ENCODE measurements around the gene TGFB1.
"Not testable (repeated sequence)": the region's sequence is repeated elsewhere in the genome, so short reads cannot be mapped to it uniquely, and the experiment has no call there.

The TGFB1 gene

DNA sequence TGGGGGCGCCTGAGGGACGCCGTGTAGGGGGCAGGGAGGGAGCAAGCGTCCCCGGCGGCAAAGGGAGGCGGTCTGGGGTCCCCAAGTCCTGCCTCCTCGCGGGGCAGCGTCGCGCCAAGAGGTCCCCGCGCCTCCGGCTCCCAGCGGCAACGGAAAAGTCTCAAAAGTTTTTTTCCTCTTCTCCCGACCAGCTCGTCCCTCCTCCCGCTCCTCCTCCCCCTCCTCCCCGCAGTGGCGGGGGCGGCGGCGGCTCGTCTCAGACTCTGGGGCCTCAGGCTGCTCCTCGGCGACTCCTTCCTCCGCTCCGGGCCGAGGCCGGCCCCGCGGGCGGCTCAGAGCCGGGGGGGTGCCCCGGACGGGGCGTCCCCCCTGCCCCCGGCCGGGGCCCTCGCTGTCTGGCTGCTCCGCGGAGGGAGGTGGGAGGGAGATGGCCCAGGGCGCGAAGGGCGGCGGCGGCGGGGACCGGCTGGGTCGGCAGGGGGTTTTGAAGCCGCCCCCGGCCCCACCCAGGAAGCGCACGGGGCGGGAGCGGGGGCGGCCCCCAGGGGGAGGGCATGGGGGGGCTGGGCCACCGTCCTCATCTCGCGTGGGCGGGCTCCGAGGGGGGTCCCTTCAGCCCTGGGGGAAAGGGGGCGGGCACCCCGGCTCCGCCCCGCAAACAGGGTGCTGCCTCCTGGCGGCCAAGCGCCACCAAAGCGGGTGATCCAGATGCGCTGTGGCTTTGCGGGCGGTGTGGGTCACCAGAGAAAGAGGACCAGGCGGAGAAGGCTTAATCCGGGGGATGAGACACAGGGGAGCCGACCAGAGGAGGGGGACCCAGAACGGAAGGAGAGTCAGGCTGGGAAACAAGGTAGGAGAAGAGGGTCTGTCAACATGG is at the start of gene TGFB1:
TSS of gene TGFB1 (minus strand) at position 457 of the 877 bp plus-strand sequence. CDS start 878 bp downstream, outside the sequence.
- no peak for FAIRE-seq

DNA sequence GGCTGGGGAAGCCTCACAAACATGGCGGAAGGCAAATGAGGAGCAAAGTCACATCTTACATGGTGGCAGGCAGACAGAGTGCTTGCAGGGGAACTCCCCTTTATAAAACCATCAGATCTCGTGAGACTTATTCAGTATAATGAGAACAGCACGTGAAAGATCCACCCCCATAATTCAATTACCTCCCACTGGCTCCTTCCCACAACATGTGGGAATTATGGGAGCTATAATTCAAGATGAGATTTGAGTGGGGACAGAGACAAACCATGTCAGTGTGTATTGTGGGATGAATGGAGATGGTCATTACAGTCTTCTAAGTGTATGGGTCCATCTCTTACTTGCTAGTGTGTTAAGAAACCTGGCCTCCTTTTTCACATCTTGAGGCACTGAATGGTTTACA is 48.3 kb upstream of the TGFB1 start:
- FAIRE-seq: no peak

DNA sequence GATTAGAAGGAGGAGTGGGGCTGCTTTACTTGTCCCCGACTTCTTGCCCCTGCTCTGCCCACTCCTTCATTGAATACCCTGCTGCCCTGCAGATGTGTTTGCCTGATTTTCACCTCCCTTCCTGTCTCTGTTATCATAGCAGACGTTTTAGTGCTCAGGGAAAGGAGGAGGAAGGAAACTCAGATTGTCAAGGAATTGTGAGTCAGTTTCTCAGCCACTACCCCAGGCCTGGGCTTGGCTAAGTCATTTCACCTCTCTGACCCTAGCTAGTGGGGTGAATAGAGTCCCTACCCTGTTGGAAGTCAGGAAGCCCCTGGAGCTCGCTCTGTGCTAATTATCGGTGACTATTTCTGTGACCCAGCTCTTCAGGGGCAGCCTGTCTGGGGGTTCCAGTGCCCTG is 47.8 kb upstream of the TGFB1 start:
- no peak for FAIRE-seq

DNA sequence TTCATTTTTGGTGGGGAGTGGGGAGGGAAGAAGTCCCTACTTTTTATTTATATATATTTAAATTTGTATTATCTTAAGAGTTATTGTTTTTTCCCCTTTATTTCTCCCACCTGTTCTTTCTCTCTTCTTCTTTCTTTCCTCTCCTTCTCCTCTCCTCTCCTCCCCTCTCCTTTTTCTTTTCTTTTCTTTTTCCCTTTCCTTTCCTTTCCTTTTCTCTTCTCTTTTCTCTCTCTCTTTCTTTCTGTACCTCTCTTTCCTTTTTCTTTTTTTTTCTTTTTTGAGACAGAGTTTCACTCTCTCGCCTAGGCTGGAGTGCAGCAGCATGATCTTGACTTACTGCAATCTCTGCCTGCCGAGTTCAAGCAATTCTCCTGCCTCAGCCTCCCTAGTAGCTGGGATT is 45.8 kb upstream of the TGFB1 start:
- no peak for FAIRE-seq

DNA sequence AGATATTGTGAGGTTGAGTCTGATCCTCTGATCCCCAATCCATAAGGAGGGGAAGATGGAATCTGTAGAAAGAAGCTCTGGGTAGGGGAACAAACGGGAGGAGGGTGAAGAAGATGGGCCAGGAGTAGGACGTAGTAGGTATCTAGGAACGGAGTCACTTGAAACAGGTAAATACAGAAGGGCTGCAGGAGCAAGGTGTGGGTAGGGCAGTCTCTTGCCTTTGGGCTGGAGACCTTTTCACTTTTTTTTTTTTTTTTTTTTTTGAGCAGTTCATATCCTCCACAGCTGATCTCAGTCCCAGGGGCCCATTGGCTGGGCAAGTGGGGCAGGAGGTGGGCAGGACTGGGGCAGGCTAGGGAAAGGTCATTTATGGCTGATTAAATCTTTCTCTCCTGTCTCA is 45.4 kb upstream of the TGFB1 start:
- FAIRE-seq: no peak

DNA sequence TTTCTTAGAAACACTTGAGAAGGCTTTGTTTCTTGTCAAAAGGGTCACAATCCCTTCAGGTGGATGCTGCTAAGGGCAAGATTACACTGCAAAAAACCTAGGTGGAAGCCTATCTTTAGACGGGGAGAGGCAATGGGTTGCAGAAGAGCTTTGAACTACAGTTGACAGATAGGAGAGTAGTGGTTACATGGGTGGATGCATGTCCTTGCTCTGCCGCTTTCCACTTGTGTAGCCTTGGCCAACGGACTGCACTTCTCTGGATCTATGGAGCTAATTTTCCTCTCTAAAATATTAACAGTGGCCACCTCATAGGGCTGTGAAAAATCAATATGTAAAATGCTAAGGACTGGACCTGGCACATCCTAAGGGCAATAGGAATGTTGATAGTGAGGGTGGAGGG is 44.9 kb upstream of the TGFB1 start:
- no peak for FAIRE-seq

DNA sequence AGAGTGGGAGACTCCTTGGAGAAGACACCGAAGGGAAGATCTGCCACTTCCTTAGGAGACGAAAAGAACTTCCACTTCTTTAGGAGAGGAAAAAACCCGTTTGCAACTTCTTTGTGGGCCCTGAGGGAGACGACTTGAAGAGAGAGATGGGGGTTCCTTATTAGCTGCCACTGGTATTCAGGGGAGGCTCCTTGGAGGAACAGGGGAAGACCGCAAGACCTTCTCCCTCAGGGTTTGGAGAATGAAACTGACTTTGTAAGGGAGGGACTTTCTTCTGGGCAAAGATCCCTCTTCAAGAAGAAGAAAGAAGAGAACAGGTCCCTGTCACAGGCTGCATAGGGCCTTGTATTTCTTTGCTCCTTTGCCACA is 44.3 kb upstream of the TGFB1 start:
- FAIRE-seq: no peak

DNA sequence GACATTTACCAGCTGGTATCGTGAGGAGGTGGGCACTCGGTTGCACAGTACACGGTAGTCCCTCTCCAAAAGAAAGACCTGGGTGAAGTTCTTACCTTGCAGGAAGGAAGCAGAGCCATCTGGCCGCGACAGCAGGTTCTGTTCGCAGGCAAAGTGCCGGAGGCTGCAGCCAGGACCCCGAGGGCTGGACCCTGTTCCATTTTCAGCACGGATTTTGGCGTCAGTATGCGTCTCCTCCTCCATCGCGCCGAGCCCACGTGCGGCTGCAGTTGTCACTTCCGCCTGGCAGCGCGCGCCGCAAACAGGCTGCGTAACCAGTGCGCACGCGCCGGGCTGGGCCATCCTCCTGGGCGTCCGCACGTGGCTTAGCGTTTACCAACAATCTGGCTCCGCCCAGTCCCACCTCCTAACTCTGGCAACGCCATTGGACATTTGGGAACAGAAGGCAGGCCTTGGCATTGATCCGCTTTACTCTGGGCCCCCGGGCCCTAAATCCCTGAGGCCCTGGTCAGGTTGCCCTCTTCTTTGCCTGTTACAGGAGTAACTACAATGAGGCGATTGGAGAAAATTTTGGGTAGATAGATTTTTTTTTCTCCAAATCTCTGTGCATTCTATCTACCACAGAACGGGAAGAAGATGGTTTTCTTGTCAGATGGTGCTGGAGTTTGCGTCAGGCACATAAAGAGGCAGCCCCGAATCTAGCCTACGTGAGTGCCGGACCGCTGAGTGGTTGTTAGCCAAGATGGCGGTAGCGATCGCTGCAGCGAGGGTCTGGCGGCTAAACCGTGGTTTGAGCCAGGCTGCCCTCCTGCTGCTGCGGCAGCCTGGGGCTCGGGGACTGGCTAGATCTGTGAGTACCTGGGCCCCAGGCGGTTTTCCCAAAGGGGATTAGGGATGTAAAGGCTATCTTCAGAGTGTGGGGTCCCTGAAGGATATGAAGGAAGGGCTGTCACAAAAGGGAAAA is 43.6 kb upstream of the TGFB1 start, which contains the start of the genes BCKDHA and EXOSC5:
TSS of gene BCKDHA (plus strand) at position 733 of the 964 bp plus-strand sequence. CDS start at position 743, 10 bp downstream.
TSS of gene EXOSC5 (minus strand) at position 274 of the 964 bp plus-strand sequence. CDS start at position 243, 31 bp downstream.
- peak; percentile 92 for FAIRE-seq

DNA sequence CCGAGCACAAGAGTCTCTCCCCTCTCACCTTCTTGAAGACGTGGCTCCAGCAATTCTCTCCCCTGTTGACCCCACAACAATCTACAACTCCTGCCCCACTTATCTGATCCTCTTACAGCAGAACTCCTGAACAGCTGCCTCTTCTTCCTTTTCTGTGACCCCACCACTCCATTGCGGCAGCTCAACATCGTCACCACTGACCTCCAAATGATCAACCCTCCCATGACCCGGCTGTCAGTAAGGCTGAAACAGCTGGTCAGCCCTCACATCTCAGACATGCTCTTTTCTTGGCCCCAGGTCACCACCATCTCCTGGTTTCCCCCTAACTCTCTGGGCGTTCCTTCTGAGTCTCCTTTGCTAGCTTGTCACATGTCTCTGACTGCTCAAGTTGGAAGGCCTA is 41.6 kb upstream of the TGFB1 start:
- no peak for FAIRE-seq

DNA sequence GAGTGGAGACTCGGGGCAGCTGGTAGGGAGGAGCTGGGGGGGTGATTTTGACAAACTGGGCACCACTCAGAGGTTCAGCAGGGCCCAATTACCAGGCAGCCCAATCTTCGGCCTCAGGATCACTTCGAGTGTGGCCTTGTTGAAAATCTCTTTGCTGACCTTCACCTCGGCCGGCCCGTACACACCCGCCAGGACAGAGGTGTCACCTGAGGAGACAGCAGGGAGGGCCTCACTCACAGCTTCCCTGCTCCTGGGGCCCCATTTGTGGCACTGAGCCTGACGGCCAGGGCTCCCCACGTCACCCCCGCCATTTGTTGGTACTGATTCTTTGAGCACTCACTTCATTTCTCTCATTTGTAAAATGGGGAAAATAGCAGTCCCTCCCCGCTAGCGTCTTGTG is 39.1 kb upstream of the TGFB1 start:
- no peak for FAIRE-seq

DNA sequence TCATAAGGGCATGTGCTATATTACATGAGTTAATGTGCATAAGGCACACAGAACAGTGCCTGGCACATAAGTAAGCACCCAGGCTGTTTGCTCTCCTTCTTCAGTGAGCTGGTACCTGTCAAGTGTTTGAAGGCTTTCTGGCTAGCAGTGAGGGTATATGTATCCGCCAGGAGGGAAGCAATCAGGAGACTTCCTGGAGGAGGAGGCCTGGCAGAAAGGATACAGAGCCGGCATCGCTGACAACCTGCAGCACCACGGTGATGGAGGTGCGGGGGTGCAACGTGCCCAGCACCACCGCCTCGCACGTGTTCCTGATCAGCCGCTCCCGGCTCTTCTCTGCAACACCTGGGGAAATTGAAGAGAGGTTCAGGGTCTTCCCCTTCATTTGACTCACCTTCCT is 37.9 kb upstream of the TGFB1 start:
- no peak for FAIRE-seq

DNA sequence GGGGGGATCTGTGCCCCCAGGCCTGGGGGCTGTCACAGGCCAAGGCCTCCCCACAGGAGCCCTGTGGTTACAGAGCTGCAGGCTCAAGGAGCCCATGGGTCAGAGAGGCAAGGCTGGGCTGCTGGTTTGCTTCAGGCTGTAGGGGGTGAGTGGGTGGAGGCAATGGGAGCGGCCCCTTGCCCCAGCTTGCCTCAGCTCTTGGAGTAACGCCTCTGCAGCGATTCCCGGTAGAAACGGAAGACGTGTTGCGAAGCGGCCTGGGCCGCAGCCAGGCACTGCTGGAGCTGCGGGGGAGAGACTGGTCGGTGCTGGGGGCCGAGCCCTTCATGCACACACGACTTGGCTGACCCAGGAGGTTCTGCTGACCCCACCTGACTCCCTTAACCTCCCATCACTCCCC is 32.7 kb upstream of the TGFB1 start:
- no peak for FAIRE-seq

DNA sequence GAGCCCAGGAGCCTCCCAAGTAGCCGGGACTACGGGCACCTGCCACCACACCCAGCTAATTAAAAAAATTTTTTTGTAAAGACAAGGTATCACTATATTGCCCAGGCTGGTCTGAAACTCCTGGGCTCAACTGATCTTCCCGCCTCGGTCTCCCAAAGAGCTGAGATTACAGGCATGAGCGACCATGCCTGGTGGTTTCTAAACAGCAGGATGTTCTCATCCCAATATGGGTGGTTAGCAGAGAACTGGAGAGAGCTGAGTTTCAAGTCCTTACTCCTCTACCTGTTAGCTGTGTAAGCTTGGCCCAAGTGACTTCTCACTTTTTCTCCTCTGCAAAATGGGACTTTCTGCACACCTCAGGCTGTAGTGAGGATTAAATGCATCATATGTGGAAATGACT is 30.6 kb upstream of the TGFB1 start:
- FAIRE-seq: no peak

DNA sequence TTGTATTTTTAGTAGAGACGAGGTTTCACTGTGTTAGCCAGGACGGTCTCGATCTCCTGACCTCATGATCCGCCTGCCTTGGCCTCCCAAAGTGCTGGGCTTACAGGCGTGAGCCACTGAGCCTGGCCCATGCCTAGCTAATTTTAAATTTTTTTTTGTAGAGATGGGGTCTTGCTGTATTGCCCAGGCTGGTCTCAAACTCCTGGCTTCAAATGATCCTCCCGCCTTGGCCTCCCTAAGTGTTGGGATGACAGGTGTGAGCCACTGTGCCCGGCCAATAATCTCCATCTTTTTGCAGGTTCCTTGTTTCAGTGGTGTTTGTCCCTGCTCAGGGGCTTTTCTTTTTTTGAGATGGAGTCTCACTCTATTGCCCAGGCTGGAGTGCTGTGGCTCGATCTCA is 27.8 kb upstream of the TGFB1 start:
- not testable (repeated sequence) for FAIRE-seq

DNA sequence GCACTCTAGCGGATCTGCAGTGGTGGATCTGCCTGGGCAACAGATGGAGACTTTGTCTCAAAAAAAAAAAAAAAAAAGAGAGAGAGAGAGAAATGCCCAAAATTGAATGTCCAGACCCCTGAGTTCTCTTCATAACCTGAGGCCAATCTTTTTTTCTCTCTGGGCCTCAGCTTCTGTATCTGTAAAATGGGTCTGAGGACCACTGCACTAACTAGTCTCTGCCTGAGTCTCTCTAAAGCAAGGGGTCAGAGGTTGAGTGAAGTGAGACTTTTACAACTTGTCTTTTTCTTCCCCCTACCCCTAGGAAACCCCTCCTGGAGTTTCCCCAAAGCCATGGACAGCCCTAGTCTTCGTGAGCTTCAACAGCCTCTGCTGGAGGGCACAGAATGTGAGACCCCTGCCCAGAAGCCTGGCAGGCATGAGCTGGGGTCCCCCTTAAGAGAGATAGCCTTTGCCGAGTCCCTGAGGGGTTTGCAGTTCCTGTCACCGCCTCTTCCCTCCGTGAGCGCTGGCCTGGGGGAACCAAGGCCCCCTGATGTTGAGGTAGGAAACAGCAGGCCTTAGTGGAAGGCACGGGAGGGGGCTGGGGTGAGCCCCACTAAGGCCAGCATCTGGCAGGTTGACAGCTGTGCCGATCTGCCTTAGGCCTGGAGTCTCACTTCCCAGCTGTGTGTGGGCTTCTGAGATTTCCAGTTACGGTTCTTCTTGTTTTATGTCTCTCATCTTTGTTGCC is 24.4 kb upstream of the TGFB1 start:
- no peak for FAIRE-seq

DNA sequence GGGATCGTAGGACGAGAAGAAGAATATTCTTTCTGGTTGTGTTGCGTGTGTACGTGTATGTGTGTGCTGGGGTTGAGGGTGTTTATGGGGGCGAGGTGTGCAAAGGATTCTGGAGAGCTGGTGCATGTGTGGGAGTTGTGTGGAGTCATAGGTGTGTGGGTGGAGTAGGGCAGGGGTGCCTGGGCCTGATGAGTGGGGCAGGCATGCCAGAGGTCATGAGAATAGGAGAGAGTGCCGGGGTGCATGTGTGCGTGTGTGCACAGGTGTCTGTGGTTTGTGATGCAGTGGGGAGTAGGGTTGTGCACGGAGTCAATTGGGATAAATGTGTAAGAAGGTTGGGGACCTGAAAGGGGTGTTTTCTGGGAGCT is 23.3 kb upstream of the TGFB1 start:
- FAIRE-seq: no peak

DNA sequence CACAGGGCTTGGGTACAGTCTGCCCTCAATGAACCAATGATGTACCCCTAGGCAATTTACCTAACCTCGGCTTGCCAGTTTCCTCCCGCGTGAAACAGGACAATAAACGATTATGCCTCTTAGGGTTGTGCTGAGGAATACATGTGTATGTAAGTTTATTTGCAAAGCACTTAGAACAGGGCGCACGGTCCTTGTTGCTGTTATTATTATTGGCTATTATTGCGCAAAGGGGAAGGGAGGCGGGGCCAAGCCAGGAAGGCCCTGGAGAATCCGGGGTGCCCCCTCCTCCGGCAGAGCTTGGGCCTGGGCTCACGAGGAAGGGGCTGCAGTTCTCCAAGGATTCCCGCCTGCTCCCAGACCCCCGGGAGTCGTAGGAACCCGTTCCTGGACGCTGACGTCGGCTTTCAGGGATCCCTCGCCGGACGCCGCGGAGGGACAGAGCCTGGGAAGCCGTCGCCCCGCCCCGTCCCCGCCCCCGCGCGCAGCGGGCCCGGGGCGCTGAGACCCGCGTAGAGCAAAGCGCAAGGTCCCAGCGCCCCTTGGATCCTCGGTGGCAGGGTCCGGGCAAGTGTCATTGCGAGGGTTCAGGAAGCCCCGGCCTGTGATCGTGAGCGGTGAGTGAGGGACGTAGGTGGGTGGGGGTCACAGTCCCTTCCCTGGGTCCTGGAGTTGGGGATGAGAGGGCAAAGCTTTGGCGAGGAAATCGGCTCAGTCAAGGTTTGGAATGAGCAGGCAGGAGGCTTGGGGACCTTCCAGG is 22.7 kb upstream of the TGFB1 start, which contains the start of gene TMEM91:
TSS of gene TMEM91 (plus strand) at position 293 of the 757 bp plus-strand sequence. CDS start 1,777 bp downstream, outside the sequence.
- FAIRE-seq: no peak

DNA sequence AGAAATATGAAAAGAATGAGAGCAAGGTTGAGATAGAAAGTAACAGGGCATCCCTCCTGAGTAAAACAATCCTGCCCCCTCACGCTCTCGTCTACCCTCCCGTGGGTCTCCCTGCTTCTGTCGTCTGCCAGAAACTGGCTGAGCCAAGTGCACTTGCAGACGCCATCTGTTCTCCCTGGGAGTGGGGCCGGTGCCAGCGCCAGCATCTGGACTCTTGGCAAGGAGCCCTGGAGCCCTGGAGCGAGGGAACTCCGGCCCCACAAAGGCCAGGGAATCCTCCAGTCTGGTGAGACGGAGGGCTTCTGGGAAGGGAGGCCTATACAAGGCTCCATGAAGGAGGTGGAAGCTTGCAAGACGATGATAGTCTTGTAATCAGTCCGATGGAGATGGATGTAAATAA is 20.3 kb upstream of the TGFB1 start:
- no peak for FAIRE-seq

DNA sequence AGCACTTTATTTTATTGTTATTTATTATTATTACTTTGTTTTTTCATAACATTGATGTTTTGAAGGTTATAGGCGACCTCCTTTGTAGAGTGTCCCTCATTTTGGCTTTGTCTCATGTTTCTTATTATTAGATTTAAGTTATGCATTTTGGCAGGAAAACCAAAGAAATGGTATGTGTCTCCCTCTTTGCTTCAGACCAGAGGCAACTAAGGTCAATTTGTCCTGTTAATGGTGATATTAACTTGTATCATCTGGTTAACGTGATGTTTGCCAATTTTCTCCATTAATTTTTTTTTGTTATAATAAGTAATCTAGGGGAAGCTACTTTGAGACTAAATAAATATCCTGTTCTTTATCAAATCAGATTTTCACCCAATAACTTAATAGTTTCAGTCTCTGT is 18.8 kb upstream of the TGFB1 start:
- FAIRE-seq: no peak

DNA sequence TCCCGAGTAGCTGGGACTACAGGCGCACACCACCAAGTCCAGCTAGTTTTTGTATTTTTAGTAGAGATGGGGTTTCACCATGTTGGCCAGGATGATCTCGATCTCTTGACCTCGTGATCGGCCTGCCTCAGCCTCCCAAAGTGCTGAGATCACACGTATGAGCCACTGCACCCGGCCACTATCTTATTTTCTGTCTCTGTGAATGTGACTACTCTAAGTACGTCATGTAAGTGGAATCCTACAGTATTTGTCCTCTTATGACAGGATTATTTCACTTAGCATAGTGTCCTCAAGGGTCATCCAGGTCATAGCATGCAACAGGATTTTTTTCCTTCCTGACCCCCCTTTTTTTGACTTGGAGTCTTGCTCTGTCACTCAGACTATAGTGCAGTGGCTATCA is 17.8 kb upstream of the TGFB1 start:
- no peak for FAIRE-seq

DNA sequence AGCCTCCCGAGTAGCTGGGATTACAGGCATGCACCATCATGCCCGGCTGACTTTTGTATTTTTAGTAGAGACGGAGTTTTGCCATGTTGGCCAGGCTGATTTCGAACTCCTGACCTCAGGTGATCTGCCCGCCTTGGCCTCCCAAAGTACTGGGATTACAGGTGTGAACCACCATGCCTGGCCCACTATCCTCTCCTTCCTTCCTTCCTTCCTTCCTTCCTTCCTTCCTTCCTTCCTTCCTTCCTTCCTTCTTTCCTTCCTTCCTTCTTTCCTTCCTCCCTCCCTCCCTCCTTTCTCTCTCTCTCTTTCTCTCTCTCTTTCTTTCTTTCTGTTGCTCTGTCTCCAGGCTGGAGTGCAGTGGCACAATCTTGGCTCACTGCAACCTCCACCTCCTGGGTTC is 17.4 kb upstream of the TGFB1 start:
- not testable (repeated sequence) for FAIRE-seq

DNA sequence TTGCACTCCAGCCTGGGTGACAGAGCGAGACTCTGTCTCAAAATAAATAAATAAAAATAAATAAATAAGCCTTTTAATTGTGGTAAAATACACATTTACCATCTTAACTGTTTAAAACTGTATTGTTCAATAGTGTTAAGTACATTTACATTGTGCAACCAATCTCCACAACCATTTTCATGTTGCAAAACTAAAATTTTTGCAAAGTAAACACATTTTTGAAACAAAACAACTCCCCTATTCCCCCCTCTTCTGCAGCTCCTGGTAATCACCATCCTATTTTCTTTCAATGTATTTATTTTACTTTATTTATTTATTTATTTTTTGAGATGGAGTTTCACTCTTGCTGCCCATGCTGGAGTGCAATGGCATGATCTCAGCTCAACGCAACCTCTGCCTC is 16.0 kb upstream of the TGFB1 start:
- no peak for FAIRE-seq

All from TTC549 (cell line).